Osteocyte (in vitro differentiated cells): ENCODE data around the gene ZBTB5. TPM values are rescaled to one million over a fixed set of nuclear protein-coding genes. Genes with fewer than 3 reads are reported as not detected.

Experiments
- total RNA-seq: library from RNA; stranded (reverse); gene quantifications from 2 replicates; pipeline ENCODE4 v1.2.1, GENCODE V29; 2021

Gene ZBTB5
- total RNA-seq, 1 donor from 2014 or later, result 16.3 TPM

Other genes starting within 250 kb of the ZBTB5 start
- 111 TPM in 2 replicates for gene GRHPR, start 42.8 kb downstream of the ZBTB5 start, total RNA-seq
- gene POLR1E, start 20.5 kb upstream of the ZBTB5 start, total RNA-seq, result 20.5 and 21.9 TPM in 2 replicates
- 20.5 and 21.0 TPM in 2 replicates for gene FBXO10, start 110.9 kb upstream of the ZBTB5 start, total RNA-seq
- gene TOMM5, start 127.1 kb upstream of the ZBTB5 start, total RNA-seq, result 77.2 and 85.9 TPM in 2 replicates
- gene FRMPD1, start 185.5 kb upstream of the ZBTB5 start, total RNA-seq, result not detected in 2 replicates